GM19023 (cell line): Measurements from ENCODE around the gene PPT2.

Experiments used
- ATAC-seq: cut with Tn5 transposase; IDR thresholded peaks from one replicate; pipeline ENCODE4 v1.9.1; 2021; ENCODE audit warnings: mild to moderate bottlenecking, moderate library complexity; ENCODE audit not compliant: unreplicated experiment

PPT2 gene

GRCh38 chr6:32153564-32154513, at the start of gene PPT2:
Gene PPT2 (plus strand): TSS chr6:32154141. CDS start chr6:32154595, 454 bp downstream.
- ATAC-seq = peak; percentile 36

DNA sequence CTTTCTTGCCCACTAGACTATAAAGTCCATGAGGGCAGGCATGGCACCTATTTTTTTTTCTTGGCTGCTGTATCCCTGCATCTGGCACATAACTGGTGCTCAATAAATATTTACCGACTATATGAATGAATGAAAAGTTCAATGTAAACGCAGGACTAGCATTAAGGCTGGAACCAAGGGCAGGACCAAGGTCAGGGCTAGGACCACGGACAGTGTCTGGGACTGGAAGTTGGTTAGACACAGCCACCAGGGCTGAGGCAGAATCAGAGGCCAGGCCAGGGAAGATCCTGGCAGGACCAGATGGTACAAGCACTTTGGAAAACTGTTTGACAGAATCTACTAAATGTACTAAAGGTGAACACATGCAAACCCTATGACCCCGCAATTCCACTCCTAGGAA, 48.5 kb upstream of the PPT2 start:
- no peak for ATAC-seq

- ATAC-seq = no peak
Observed at GRCh38 chr6:32107406-32107805, 46.5 kb upstream of the PPT2 start.

DNA sequence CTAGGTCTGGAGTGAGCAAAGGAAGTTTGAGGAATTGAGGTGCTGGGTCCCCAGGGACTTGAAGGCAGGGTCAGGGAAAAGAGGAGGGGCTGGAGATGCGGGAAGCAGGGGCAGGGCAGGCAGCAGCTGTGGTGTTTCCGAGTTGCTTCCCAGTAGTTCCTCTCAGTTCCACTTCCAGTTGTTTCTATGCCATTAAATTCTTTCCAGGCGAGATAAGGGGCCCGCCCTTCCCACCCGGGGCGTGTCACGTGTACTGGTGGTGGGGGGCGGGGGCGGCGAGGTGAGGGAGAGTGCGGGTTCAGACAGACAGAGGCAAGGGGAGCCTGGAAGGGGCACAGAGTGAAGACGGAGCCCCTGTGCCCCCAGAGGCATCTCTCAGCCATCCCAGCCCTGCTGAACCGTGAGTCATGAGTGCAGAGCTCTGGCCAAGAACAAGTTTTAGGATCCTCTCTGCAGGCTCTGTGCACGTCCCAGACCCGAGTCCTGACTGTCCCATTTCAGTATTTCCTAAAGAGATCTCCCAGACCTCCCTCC, 45.8 kb upstream of the PPT2 start:
- no peak for ATAC-seq

GRCh38 chr6:32108727-32109113, 45.2 kb upstream of the PPT2 start:
- no peak for ATAC-seq

- no peak for ATAC-seq
Observed at GRCh38 chr6:32109114-32109764, 44.7 kb upstream of the PPT2 start, which contains the start of gene TNXB. Gene TNXB (minus strand): TSS chr6:32109338. CDS start chr6:32098198, 11,140 bp downstream.

DNA sequence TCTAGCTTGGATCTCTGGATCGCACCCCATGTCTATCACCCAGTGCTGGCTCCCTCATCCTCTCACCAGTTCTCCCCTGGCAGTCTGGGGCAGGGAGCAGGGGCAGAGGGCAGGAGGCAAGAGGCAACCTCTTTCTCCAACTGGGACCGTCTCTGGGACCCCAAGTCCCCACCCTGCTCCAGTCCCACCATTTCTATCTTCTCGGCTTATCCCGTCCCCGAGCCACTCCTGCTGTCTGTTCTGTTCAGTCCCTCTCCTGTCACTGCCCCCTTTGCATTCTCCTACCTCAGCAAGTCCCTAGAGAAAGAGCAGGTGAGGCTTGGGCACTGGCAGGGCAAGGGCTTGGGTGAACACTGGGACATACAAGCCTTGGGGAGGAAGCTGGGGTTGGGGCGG, 44.2 kb upstream of the PPT2 start:
- ATAC-seq = no peak

DNA sequence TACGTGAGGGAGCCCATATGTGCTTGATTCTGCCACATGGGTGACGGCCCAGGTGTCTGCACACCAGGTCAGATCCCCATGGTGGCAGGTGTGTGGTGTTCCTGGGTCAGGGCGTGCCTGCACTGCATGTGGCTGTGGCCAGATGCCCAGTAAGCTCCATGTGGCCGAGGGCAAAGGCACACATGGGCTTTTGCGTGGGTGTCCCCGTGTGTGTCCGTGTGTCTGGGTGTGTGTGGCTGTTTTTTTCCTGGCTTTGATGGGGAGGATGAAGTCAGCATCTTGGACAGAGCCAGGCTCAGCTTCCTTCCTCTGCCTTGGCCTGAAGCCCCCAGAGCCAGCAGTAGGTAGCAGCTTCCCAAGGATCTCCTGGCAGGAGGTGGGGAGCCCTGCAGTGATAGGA, 43.3 kb upstream of the PPT2 start:
- no peak for ATAC-seq

DNA sequence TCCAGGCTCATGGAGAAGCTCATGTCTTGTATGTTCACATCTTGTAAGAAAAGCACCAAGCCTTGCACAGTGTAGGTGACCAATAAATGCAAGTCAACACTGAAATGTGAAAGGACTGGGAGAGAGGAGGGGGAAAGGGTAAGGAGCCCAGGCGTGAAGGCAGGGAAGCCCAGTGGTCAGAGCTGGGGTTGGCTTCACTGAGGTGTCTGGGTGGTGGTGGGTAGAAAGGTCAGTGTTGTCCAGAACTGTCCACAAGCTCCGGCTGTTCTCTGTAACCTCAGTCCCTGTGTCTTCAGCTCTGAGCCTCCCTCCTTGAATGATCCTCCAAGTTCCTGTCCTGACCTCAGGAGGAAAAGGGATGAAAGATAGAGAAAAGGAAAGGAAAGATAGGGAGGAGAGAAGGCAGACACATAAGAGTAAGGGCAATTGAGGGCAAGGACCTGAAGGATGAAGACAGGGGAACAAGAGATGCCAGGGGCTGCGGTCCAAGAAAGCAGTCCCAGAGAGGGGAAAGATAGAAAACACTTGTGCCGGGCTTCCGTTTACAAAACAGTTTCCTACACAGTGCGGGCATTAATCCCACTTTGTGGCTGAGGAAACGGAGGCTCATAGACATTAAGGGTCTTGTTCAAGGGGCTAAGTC, 42.4 kb upstream of the PPT2 start:
- no peak for ATAC-seq

DNA sequence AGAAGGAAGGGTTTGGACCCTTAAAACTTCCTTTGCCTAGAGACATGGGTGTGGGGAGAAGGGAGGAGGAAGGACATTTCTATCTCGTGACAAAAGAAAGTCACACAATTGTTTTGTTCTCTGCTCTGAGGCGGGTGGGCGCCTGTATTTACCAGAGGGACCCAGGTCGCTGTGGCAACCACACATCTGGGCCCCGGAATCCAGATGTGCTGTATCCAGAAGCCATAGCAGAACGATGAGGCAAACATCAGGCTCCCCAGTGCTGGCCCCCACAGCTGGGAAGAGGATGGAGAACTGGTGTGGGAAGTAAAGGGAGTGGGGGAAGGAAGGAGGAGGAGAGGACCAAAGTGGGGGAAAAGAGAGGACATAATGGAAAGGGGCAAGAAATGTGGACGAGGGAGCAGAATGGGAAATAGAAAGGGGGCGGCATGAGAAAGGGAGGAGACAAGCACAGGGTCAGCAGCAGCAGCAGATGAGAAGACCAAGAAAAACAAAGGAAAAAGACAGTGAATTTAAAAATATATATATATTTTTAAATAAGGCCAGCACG, 41.4 kb upstream of the PPT2 start:
- no peak for ATAC-seq

DNA sequence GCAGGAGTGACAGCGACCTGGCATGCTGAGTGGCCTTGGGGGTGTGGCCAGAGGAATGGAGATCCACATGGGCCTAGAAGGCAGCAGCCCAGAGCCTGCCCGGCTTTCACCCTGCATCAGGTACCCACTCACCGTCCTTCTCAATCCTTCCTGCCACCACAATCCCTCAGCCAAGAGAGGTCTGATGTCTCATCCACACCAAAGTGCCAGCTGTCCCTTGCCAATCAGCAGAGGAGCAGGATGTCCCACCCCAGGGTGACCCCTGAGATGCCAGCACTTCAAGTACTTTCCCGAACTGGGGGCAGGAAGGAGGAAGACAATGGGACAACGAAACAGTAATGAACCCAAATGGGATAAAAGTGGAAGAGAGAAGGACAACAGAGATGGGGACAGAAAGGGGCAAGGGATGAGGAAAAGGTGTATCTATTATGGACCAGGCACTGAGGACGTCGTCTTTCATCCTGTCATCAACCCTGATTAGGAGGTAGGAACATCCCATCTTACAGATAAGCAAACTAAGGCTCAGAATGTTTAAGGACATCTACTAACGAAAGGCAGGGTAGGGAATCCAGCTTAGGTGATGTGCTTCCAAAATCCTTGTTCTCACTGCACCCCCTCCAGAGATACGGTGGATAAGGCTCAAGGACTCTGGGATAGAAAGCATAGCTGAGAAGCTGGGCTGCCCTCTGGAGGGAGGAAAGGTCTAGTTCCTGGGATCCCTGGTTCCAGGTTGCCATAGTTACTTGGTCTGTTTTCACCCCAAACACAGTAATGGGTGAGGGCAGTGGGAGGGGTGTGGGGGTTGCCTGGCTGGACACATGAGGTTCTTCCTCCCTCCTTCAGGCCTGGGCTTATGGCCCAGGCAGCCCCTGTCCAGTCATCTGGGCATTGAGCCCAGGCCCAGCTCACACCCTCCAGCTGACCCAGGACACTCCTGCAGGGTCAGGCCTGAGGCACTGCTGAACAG, 40.3 kb upstream of the PPT2 start:
- ATAC-seq = no peak

- no peak for ATAC-seq
Observed at GRCh38 chr6:32114796-32115195, 39.1 kb upstream of the PPT2 start.

DNA sequence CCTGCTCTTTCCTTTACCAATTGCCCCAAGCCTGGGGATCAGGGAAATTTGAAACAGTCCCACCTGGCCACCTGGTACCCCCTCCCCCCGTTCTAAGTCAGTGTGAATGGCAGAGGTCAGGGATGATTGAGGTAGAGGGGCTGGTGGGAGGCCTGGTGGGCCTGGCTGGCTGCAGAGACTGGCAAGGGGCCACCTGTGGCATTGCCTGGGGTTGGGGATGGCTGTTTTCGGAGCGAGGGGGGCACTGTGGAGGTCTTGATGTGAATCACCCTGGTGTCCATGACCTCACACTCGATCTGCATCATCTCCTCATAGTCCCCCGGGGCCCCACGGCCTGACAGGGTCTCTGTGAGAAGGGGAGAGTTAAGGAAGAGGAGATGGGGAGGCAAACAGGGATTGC, 38.3 kb upstream of the PPT2 start:
- no peak for ATAC-seq

DNA sequence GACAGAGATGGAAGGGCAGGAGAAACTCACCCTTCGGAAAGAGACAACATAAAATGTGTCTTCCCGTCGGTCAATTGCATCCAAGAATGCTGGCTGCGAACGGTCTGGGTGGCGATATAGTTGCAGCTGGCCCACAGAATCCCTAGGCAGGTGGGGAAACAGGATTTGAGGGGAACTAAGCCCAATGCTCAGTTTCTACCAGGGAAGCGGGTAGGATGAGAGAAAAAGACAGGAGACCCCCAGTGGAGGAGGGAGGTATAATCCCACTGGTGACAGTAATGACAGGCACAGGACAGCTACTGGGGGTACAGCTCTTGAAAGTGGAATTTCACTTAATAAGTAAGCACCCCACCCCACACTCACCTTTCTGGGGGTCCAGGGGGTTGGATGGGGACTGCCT, 37.3 kb upstream of the PPT2 start:
- ATAC-seq = no peak

- no peak for ATAC-seq
Observed at GRCh38 chr6:32117461-32117860, 36.5 kb upstream of the PPT2 start.

- ATAC-seq = no peak
Observed at GRCh38 chr6:32118782-32119628, 34.9 kb upstream of the PPT2 start.

DNA sequence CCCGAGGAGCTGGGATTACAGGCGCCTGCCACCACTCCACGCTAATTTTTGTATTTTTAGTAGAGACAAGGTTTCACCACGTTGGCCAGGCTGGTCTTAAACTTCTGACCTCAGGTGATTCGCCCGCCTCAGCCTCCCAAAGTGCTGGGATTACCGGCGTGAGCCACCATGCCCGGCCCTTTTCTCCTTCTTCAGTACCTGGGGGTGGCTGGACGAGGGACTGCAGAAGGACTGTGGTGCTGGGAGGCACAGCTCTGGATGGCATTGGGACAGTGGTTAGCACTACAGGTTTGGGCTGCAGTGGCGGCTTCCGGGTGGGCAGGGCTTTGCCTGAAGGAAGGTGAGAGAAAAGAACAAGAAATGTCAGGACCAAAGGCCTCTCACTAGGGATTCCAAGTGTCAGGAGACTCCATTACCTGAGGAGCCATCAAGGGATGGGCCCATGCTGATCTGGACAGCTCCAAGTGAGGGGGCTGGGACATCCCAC, 33.3 kb upstream of the PPT2 start:
- no peak for ATAC-seq

DNA sequence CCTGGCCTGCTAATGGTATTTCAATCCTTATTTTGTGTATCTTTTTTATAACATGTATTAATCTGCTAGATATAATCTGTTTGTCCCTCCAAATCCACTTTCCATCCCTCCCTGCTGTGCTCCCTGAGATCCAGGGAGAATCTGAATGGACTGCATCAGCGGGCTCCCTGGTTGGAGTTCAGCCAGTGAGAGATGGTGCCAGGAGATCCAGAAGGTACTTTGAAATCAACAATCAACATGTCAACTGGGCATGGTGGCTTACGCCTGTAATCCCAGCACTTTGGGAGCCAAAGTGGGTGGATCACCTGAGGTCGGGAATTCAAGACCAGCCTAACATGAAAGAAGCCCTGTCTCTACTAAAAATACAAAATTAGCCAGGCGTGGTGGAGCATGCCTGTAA, 30.3 kb upstream of the PPT2 start:
- ATAC-seq = no peak

- no peak for ATAC-seq
Observed at GRCh38 chr6:32126880-32127279, 27.1 kb upstream of the PPT2 start.
